ENCODE data around the gene OCA2.
"Not testable (repeated sequence)": the region's sequence is repeated elsewhere in the genome, so short reads cannot be mapped to it uniquely, and the experiment has no call there.

Gene OCA2

DNA sequence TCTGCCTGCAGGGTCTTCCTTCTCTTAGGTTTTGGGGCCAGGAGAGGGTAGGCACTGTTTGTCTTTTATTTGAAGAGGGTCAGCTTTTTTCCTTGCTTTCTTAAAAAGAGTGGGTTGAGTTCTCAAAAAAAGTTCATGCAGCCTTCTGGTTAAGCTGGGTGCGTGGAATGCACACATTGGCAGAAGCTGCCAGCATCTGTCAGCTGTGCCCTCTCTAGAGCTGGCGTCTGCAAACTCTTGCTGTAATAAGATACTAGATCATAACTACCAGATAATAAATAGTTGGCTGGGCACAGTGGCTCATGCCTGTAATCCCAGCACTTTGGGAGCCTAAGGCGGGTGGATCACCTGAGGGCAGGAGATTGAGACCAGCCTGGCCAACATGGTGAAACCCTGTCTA is 373.4 kb downstream of the OCA2 start:
- DNase-seq (ENCODE audit: extremely low read depth, low read depth): no peak
- H3K4me3 ChIP-seq (replicated peaks; ENCODE audit: low read depth, low read length): no peak overlapping the region
- TF ChIP-seq CTCF (IDR thresholded peaks at IDR 0.05; ENCODE audit: low read depth, low read length, missing control alignments): no peak

GRCh38 chr15:27723821-27724220 is 375.3 kb downstream of the OCA2 start:
- H3K4me3 ChIP-seq (replicated peaks; ENCODE audit: low read depth, low read length): no peak overlapping the region
- no peak for TF ChIP-seq CTCF (IDR thresholded peaks at IDR 0.05; ENCODE audit: low read depth, low read length, missing control alignments)
- DNase-seq (ENCODE audit: extremely low read depth, low read depth): no peak

GRCh38 chr15:27722102-27722501 is 377.0 kb downstream of the OCA2 start:
- no peak for TF ChIP-seq CTCF (IDR thresholded peaks at IDR 0.05; ENCODE audit: low read depth, low read length, missing control alignments)
- no peak for DNase-seq (ENCODE audit: extremely low read depth, low read depth)
- no peak overlapping the region for H3K4me3 ChIP-seq (replicated peaks; ENCODE audit: low read depth, low read length)

DNA sequence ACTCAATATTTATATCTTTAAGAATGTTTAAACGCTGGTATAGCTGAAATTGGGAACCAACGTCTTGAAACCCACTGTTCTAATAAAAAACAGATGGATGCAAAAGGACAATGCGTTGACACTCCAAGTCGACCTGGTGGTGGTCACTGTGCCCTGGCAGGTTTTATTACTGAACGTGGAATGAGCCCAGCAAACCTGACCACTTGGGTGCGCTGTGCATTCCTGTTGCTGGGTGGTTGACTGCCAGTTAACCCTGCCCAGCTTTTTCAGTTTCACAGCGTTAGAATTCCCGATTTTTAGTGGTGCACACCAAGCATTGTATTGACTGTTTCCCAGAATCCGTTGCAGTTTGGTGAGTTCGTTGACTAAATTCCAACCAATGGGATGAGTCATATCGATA is 384.4 kb downstream of the OCA2 start:
- DNase-seq (ENCODE audit: extremely low read depth, low read depth): no peak
- TF ChIP-seq CTCF (IDR thresholded peaks at IDR 0.05; ENCODE audit: low read depth, low read length, missing control alignments): no peak
- H3K4me3 ChIP-seq (replicated peaks; ENCODE audit: low read depth, low read length): no peak overlapping the region

GRCh38 chr15:27713850-27714249 is 385.3 kb downstream of the OCA2 start:
- not testable (repeated sequence) for DNase-seq (ENCODE audit: extremely low read depth, low read depth)

DNA sequence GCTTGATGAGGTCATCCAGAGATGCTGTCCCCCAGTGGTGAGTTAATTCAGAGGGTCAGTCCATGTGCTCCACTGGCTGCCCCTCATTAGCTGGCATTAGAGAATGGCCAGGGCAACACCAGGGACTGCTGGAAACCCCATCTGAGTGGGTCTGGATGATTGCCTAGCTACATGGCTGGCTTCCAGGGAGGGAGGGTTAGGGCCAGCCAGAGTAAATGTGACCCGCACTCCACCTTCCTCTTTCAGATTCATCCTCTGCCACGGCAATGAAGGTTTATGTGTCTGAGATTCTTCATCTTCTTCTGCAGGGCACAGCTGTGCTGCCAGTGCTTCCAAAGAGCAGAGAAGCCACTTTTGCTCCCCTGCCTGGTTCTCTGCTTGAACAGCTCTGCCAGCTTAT is 391.9 kb downstream of the OCA2 start:
- TF ChIP-seq CTCF (IDR thresholded peaks at IDR 0.05; ENCODE audit: low read depth, low read length, missing control alignments): no peak
- H3K4me3 ChIP-seq (replicated peaks; ENCODE audit: low read depth, low read length): no peak overlapping the region
- DNase-seq (ENCODE audit: extremely low read depth, low read depth): no peak

More at GRCh38 chr15:27713850-27714249, 385.3 kb downstream of the OCA2 start:
- not testable (repeated sequence) for H3K4me3 ChIP-seq (replicated peaks; ENCODE audit: low read depth, low read length)

GRCh38 chr15:27706300-27706699 is 392.8 kb downstream of the OCA2 start:
- no peak for DNase-seq (ENCODE audit: extremely low read depth, low read depth)
- TF ChIP-seq CTCF (IDR thresholded peaks at IDR 0.05; ENCODE audit: low read depth, low read length, missing control alignments): no peak
- H3K4me3 ChIP-seq (replicated peaks; ENCODE audit: low read depth, low read length): no peak overlapping the region

Data from HFF-Myc (cell line).